ENCODE measurements around the gene ASIC4. TPM values are rescaled to one million over a fixed set of nuclear protein-coding genes. Genes with fewer than 3 reads are reported as not detected.

The ASIC4 gene
- total and polyA plus RNA-seq, 8 donors = 0.04 to 0.38 (median 0.18) TPM; not detected in 4

DNA sequence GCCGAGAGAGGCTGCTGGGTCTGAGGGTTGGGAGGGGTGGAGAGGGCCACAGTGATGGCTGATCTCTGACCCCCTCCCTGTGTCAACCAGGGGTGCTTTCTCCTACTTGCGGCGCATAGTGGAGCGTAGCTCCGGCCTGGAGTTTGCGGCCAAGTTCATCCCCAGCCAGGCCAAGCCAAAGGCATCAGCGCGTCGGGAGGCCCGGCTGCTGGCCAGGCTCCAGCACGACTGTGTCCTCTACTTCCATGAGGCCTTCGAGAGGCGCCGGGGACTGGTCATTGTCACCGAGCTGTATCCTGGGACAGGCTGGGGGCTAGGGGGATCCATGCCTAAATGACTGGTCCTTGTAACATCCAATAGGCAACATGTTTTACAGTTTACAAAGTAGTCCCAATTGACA is 36.5 kb upstream of the ASIC4 start:
- WGBS, 2 donors = 81 to 90% methylated on average over 15 of the region's 15 CpGs
- intact Hi-C loops (cut with DNase I) = loop anchor here in 1 of 3 donors (5.0 kb wide), 1 partner anchor 49 kb away; no protein-coding TSS in a partner anchor
- no peak overlapping the region for H3K4me3 ChIP-seq
- ATAC-seq (no peak), DNase-seq (peak in 1 of 6 donors; percentile 60), FAIRE-seq (no peak)
- H3K9me3 ChIP-seq = no peaks in the 10 kb centered on the region
- no peaks in the 10 kb centered on the region for H3K36me3 ChIP-seq
- TF ChIP-seq, protein P1, sequence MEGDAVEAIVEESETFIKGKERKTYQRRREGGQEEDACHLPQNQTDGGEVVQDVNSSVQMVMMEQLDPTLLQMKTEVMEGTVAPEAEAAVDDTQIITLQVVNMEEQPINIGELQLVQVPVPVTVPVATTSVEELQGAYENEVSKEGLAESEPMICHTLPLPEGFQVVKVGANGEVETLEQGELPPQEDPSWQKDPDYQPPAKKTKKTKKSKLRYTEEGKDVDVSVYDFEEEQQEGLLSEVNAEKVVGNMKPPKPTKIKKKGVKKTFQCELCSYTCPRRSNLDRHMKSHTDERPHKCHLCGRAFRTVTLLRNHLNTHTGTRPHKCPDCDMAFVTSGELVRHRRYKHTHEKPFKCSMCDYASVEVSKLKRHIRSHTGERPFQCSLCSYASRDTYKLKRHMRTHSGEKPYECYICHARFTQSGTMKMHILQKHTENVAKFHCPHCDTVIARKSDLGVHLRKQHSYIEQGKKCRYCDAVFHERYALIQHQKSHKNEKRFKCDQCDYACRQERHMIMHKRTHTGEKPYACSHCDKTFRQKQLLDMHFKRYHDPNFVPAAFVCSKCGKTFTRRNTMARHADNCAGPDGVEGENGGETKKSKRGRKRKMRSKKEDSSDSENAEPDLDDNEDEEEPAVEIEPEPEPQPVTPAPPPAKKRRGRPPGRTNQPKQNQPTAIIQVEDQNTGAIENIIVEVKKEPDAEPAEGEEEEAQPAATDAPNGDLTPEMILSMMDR (IDR thresholded peaks at IDR 0.05) = no peak
- no peaks in the 10 kb centered on the region for H3K4me1 ChIP-seq
- H3K27me3 ChIP-seq = no peaks in the 10 kb centered on the region
- no peak overlapping the region for H3K27ac ChIP-seq

DNA sequence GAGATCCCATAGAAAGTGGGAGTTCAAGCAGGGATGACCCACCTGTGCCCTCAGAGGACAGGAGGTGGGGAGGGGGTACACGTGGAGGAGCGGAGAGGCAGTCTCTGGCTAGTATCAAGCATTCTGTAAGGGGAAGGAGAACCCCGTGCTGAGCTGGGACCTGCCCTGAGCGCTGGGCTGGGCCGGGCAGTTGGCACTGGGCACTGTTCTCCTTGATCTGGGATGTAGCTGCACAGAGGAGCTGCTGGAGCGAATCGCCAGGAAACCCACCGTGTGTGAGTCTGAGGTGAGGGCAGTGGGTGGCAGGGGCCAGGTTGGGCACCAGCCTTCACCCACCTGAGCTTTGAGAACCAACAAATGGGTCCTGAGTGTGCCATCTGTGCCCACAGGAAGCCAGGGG is 35.4 kb upstream of the ASIC4 start:
- no peak for ATAC-seq
- no peaks in the 10 kb centered on the region for H3K36me3 ChIP-seq
- no peak overlapping the region for H3K27ac ChIP-seq
- peak in 1 of 6 donors; percentile 35 for DNase-seq
- intact Hi-C loops (cut with DNase I) = loop anchor here in 1 of 3 donors (5.0 kb wide), 1 partner anchor 48 kb away; no protein-coding TSS in a partner anchor
- H3K4me1 ChIP-seq = no peaks in the 10 kb centered on the region
- no peak for FAIRE-seq
- H3K9me3 ChIP-seq = no peaks in the 10 kb centered on the region
- TF ChIP-seq, protein P1 (IDR thresholded peaks at IDR 0.05) = no peak
- H3K27me3 ChIP-seq = peaks cover 0 to 3% (median 0%) of the 10 kb centered on the region in 4 donors
- H3K4me3 ChIP-seq = no peak overlapping the region
- 54 to 64% methylated on average over 8 of the region's 8 CpGs for whole genome bisulfite sequencing, 2 donors

GRCh38 chr2:219480004-219480403 is 34.3 kb upstream of the ASIC4 start:
- intact Hi-C loops (cut with DNase I) = no loop called here
- no peak for ATAC-seq
- peaks cover 0 to 7% (median 6%) of the 10 kb centered on the region in 3 donors for H3K4me1 ChIP-seq
- H3K9me3 ChIP-seq = no peaks in the 10 kb centered on the region
- peak in 2 of 6 donors; percentile 6 to 47 for DNase-seq
- no peak for FAIRE-seq
- 75 to 83% methylated on average over 8 of the region's 8 CpGs for WGBS, 2 donors
- peaks cover 0 to 9% (median 0%) of the 10 kb centered on the region in 4 donors for H3K27me3 ChIP-seq
- no peak overlapping the region for H3K4me3 ChIP-seq
- TF ChIP-seq, protein P1 (IDR thresholded peaks at IDR 0.05) = no peak
- no peak overlapping the region for H3K27ac ChIP-seq
- H3K36me3 ChIP-seq = no peaks in the 10 kb centered on the region

GRCh38 chr2:219482674-219483405 is 31.4 kb upstream of the ASIC4 start:
- no peaks in the 10 kb centered on the region for H3K9me3 ChIP-seq
- FAIRE-seq = no peak
- no peak for ATAC-seq
- no peak overlapping the region for H3K27ac ChIP-seq
- H3K4me1 ChIP-seq = peaks cover 0 to 7% (median 6%) of the 10 kb centered on the region in 3 donors
- intact Hi-C loops (cut with DNase I) = no loop called here
- no peaks in the 10 kb centered on the region for H3K36me3 ChIP-seq
- DNase-seq = peak in 2 of 6 donors; percentile 18 to 70
- TF ChIP-seq, protein P1 (IDR thresholded peaks at IDR 0.05) = no peak
- no peak overlapping the region for H3K4me3 ChIP-seq
- 69 to 77% methylated on average over 17 of the region's 17 CpGs for WGBS, 2 donors
- H3K27me3 ChIP-seq = peaks cover 0 to 9% (median 0%) of the 10 kb centered on the region in 4 donors

Data from pancreas (tissue), 10 donors.